Measurements from ENCODE around the gene SSBP3.

- TF ChIP-seq CTCF (IDR thresholded peaks at IDR 0.05) (no peak), ZFX (IDR thresholded peaks at IDR 0.05; ENCODE audit: borderline replicate concordance) (no peak)
Measured at GRCh38 chr1:54287801-54288211, 118.4 kb downstream of the SSBP3 start.
